ENCODE results near the gene DOLPP1.

The DOLPP1 gene

GRCh38 chr9:129095908-129096307, 15.0 kb downstream of the DOLPP1 start:
- no peaks in the 10 kb centered on the region for H3K9me3 ChIP-seq (ENCODE audit: control insufficient read depth, insufficient read depth, low read length)
- no peaks in the 10 kb centered on the region for H3K79me2 ChIP-seq (ENCODE audit: control insufficient read depth, low read length)
- no peak overlapping the region for H3K4me2 ChIP-seq (ENCODE audit: low read length)

DNA sequence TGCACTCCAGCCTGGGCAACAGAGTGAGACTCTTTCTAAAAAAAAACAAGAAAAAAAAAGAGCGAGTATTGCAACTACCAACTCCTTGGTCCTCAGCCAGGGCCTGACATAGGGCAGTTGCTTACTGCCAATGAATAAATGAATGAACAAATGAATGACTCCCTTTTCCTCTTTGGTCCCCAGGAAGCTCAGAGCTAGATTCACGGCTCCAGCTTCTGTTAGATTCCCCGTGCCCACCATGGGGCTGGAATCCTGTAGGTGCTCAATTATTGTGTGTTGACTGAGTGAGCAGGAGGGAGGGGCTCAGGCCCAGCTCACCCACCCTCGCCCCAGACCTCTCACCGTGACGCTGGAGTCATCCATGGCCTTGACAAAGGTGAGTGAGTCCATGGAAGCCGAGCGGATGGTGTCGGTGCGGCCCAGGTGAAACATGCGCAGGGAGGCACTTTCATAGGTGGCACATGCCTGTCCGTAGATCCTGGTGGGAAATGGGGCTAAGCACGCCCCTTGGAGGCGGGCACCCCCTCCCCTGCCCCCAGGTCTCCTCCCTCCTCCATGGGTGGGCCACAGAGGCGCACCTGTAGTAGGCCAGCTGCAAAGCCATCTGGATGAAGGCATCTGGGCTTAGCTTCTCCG, 16.9 kb downstream of the DOLPP1 start:
- Histone ChIP-seq H3K9me2 (replicated peaks; ENCODE audit: control insufficient read depth, low read length) (no peaks in the 10 kb centered on the region), H3K9me3 (ENCODE audit: control insufficient read depth, insufficient read depth, low read length) (no peaks in the 10 kb centered on the region), H3K4me1 (ENCODE audit: control insufficient read depth, low read length) (no peaks in the 10 kb centered on the region), H3K4me3 (ENCODE audit: low read length) (no peak overlapping the region), H3K27ac (ENCODE audit: low read depth, low read length) (no peak overlapping the region), H3K4me2 (ENCODE audit: low read length) (no peak overlapping the region), H3K27me3 (ENCODE audit: control insufficient read depth, low read length) (peaks cover 13% of the 10 kb centered on the region), H3F3A (ENCODE audit: control insufficient read depth, insufficient read depth) (no peaks in the 10 kb centered on the region), H3K79me2 (ENCODE audit: control insufficient read depth, low read length) (no peaks in the 10 kb centered on the region), H3K36me3 (ENCODE audit: control insufficient read depth, low read length) (no peaks in the 10 kb centered on the region), H4K20me1 (ENCODE audit: control insufficient read depth, insufficient read depth, low read depth, low read length) (no peaks in the 10 kb centered on the region)
- TF ChIP-seq CTCF (IDR thresholded peaks at IDR 0.05; ENCODE audit: low read depth, low read length, poor library complexity, severe bottlenecking) (no peak), EZH2phosphoT487 (IDR thresholded peaks at IDR 0.05; ENCODE audit: borderline replicate concordance, low read length) (no peak)

More at GRCh38 chr9:129095908-129096307, 15.0 kb downstream of the DOLPP1 start:
- H3K27ac ChIP-seq (ENCODE audit: low read depth, low read length): no peak overlapping the region
- H3K9me2 ChIP-seq (replicated peaks; ENCODE audit: control insufficient read depth, low read length): no peaks in the 10 kb centered on the region
- H4K20me1 ChIP-seq (ENCODE audit: control insufficient read depth, insufficient read depth, low read depth, low read length): no peaks in the 10 kb centered on the region
- H3K36me3 ChIP-seq (ENCODE audit: control insufficient read depth, low read length): no peaks in the 10 kb centered on the region
- TF ChIP-seq EZH2phosphoT487 (IDR thresholded peaks at IDR 0.05; ENCODE audit: borderline replicate concordance, low read length): no peak
- no peak for TF ChIP-seq CTCF (IDR thresholded peaks at IDR 0.05; ENCODE audit: low read depth, low read length, poor library complexity, severe bottlenecking)
- H3K4me3 ChIP-seq (ENCODE audit: low read length): no peak overlapping the region
- no peaks in the 10 kb centered on the region for H3K27me3 ChIP-seq (ENCODE audit: control insufficient read depth, low read length)
- H3F3A ChIP-seq (ENCODE audit: control insufficient read depth, insufficient read depth): no peaks in the 10 kb centered on the region
- no peaks in the 10 kb centered on the region for H3K4me1 ChIP-seq (ENCODE audit: control insufficient read depth, low read length)

DNA sequence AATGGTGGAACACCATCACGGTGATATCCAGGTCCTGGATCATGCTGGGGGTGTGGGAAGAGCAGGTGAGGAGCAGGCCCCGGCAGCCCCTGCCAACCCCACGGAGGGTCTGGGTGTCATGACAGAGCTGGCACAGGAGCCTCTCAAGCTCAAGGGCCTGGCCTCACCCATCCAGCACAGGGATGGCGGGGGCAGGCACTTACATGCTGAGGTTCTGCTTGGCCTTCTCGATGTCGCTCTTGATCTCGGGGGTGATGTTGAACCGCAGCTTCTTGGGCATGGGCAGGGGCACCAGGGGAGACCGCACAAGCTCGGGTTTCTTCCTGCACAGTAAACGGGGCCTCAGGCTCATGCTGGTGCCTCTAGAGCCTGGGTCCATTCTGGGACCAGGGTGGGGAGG, 17.4 kb downstream of the DOLPP1 start:
- TF ChIP-seq EZH2phosphoT487 (IDR thresholded peaks at IDR 0.05; ENCODE audit: borderline replicate concordance, low read length) (no peak), CTCF (IDR thresholded peaks at IDR 0.05; ENCODE audit: low read depth, low read length, poor library complexity, severe bottlenecking) (no peak)
- Histone ChIP-seq H3K4me3 (ENCODE audit: low read length) (no peak overlapping the region), H3K4me1 (ENCODE audit: control insufficient read depth, low read length) (no peaks in the 10 kb centered on the region), H3K9me2 (replicated peaks; ENCODE audit: control insufficient read depth, low read length) (no peaks in the 10 kb centered on the region), H3K36me3 (ENCODE audit: control insufficient read depth, low read length) (no peaks in the 10 kb centered on the region), H3K4me2 (ENCODE audit: low read length) (no peak overlapping the region), H3F3A (ENCODE audit: control insufficient read depth, insufficient read depth) (no peaks in the 10 kb centered on the region), H4K20me1 (ENCODE audit: control insufficient read depth, insufficient read depth, low read depth, low read length) (no peaks in the 10 kb centered on the region), H3K9me3 (ENCODE audit: control insufficient read depth, insufficient read depth, low read length) (no peaks in the 10 kb centered on the region), H3K27ac (ENCODE audit: low read depth, low read length) (no peak overlapping the region), H3K79me2 (ENCODE audit: control insufficient read depth, low read length) (no peaks in the 10 kb centered on the region), H3K27me3 (ENCODE audit: control insufficient read depth, low read length) (peaks cover 13% of the 10 kb centered on the region)
